ENCODE measurements around the gene NF1. TPM values are rescaled to one million over a fixed set of nuclear protein-coding genes. Genes with fewer than 3 reads are reported as not detected.
"Not testable (repeated sequence)": the region's sequence is repeated elsewhere in the genome, so short reads cannot be mapped to it uniquely, and the experiment has no call there.

The NF1 gene
- total and polyA plus RNA-seq, 11 donors: 6.8 to 82.0 (median 51.4) TPM

GRCh38 chr17:31078290-31078689 is 16.5 kb upstream of the NF1 start:
- Histone ChIP-seq H3K36me3 (no peaks in the 10 kb centered on the region), H3K4me1 (no peaks in the 10 kb centered on the region), H3K27ac (no peak overlapping the region), H3K27me3 (no peaks in the 10 kb centered on the region), H3K4me3 (no peak overlapping the region), H3K9me3 (no peaks in the 10 kb centered on the region)
- DNase-seq: no peak
- WGBS, 4 donors: 55 to 74% (median 66%) methylated on average over 3 to 4 of the region's 4 CpGs
- TF ChIP-seq POLR2A (IDR thresholded peaks at IDR 0.05): no peak
- TF ChIP-seq CTCF (IDR thresholded peaks at IDR 0.05): no peak
- intact Hi-C loops (cut with DNase I): loop anchor here in 1 of 10 donors (10.0 kb wide), 1 partner anchor 57 kb away; no protein-coding TSS in a partner anchor
- no peak for ATAC-seq

DNA sequence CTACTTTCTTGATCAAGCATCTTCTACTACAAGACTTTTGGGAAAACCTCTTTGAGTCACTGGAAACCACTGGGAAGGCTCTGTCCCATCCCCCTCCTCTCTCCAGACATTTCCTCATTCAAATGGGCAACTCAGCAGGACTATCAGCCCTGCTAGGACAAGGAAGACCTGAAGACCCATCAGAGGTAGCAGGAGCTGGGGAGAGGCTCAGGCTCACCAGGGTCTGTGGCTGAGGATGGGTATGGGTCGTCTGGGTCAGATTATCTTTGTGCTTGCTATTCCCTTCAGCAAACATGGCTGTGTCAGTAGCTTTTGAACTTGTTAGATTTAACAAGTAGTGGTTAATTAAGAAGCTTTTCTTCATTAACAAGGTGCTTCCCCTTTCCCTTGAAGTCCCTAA is 15.0 kb upstream of the NF1 start:
- Histone ChIP-seq H3K9me3 (no peaks in the 10 kb centered on the region), H3K4me1 (no peaks in the 10 kb centered on the region), H3K36me3 (no peaks in the 10 kb centered on the region), H3K27me3 (no peaks in the 10 kb centered on the region), H3K27ac (no peak overlapping the region), H3K4me3 (no peak overlapping the region)
- WGBS, 4 donors: 28 to 50% (median 39%) methylated on average over 1 of the region's 1 CpG
- intact Hi-C loops (cut with DNase I): loop anchor here in 2 of 10 donors (10.0 kb wide), 2 partner anchors 55 to 75 kb away; no protein-coding TSS in a partner anchor
- no peak for TF ChIP-seq CTCF (IDR thresholded peaks at IDR 0.05)
- TF ChIP-seq POLR2A (IDR thresholded peaks at IDR 0.05): no peak
- ATAC-seq (no peak), DNase-seq (no peak)

DNA sequence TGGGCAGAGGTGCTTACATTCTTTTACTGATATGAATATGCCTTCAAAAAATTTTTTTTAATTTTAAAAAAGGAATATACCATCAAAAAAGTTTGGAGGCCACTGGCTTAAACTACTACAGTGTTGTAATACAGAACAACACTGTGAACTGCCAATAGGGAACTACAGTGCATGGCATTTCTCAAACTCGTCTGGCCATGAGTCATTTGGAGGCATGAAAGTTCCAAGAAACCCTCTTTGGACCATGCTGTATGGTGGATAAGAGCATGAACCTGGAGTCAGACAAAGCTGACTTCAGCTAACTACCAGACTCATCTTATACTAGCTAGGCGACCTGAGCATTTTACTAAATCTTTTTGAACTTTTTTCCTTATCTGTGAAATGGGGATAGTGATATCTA is 9.2 kb upstream of the NF1 start:
- intact Hi-C loops (cut with DNase I): loop anchor here in 1 of 10 donors (10.0 kb wide), 1 partner anchor 81 kb away; no protein-coding TSS in a partner anchor
- Histone ChIP-seq H3K4me3 (no peak overlapping the region), H3K36me3 (no peaks in the 10 kb centered on the region), H3K9me3 (no peaks in the 10 kb centered on the region), H3K27me3 (no peaks in the 10 kb centered on the region), H3K4me1 (no peaks in the 10 kb centered on the region), H3K27ac (no peak overlapping the region)
- ATAC-seq (peak in 2 of 4 donors; percentile 79 to 87), DNase-seq (no peak)
- TF ChIP-seq CTCF (IDR thresholded peaks at IDR 0.05) (no peak), POLR2A (IDR thresholded peaks at IDR 0.05) (no peak)
- WGBS, 4 donors: 57 to 69% (median 68%) methylated on average over 2 of the region's 2 CpGs

DNA sequence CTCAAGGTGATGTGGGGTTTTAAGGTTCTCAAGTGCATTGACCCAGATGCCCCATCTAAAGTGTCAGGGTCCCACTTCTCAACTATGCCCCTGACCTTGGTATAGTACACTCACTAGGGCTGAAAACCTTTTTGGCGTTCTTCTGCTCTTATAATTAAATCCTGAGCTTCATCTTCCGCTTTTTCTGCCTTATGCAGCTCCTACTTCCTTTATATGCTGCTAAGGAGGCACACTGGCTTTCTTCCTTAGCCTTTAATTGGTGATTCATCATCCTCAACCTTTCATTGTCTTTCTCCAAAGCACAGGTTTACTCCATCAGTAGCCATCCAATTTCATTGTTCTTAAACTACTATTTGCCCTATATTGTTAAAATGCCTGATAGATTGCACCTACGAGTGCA is 5.3 kb upstream of the NF1 start:
- WGBS, 4 donors: 88 to 96% (median 92%) methylated on average over 3 of the region's 3 CpGs
- Histone ChIP-seq H3K9me3 (no peaks in the 10 kb centered on the region), H3K27me3 (no peaks in the 10 kb centered on the region), H3K4me3 (no peak overlapping the region), H3K4me1 (peaks cover 0 to 6% (median 0%) of the 10 kb centered on the region in 12 donors), H3K27ac (no peak overlapping the region), H3K36me3 (no peaks in the 10 kb centered on the region)
- ATAC-seq (no peak), DNase-seq (no peak)
- intact Hi-C loops (cut with DNase I): loop anchor here in 1 of 10 donors (10.0 kb wide), 1 partner anchor 85 kb away; no protein-coding TSS in a partner anchor
- TF ChIP-seq POLR2A (IDR thresholded peaks at IDR 0.05) (no peak), CTCF (IDR thresholded peaks at IDR 0.05) (no peak)

DNA sequence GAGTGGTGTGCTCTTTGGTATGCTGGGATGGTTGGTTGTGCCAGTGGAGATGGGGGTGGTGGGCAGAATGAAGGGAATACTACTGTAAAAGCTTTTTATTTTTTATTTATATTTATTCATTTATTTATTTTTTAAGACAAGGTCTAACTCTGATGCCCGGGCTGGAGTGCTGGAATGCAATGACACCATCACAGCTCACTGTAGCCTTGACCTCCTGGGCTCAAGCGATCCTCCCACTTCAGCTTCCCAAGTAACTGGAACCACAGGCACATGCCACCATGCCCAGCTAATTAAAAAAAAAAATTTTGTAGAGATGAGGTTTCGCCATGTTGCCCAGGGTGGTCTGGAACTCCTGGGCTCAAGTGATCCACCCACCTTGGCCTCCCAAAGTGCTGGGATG is 4.1 kb upstream of the NF1 start:
- intact Hi-C loops (cut with DNase I): loop anchor here in 2 of 10 donors (10.0 kb wide), 2 partner anchors 64 to 114 kb away; no protein-coding TSS in a partner anchor
- H3K9me3 ChIP-seq, DNase-seq, ATAC-seq, H3K36me3 ChIP-seq, H3K27me3 ChIP-seq, H3K4me3 ChIP-seq, H3K27ac ChIP-seq, H3K4me1 ChIP-seq: not testable (repeated sequence)
- 88 to 97% (median 92%) methylated on average over 3 of the region's 3 CpGs for WGBS, 4 donors

Measured in heart left ventricle (tissue), 16 donors.